Hematopoietic multipotent progenitor cell treated with erythropoietin and hydrocortisone succinate and interleukin-3 and kit ligand, for 15 days (in vitro differentiated cells): ENCODE measurements around the gene ZGLP1.
"Not testable (repeated sequence)": the region's sequence is repeated elsewhere in the genome, so short reads cannot be mapped to it uniquely, and the experiment has no call there.

ENCODE experiments used
- DNase-seq: peaks from one replicate; pipeline ENCODE4 v3.0.0-alpha.2; 2015; ENCODE audit warnings: low spot score

ZGLP1 gene

GRCh38 chr19:10293637-10294367 is 15.8 kb downstream of the ZGLP1 start:
- no peak for DNase-seq

GRCh38 chr19:10292789-10293636 is 16.6 kb downstream of the ZGLP1 start:
- peak; percentile 60 for DNase-seq

- peak; percentile 91 for DNase-seq
These were observed 17.3 kb downstream of the ZGLP1 start for GRCh38 chr19:10292206-10292788.

GRCh38 chr19:10291554-10292205 is 17.9 kb downstream of the ZGLP1 start:
- no peak for DNase-seq

- DNase-seq: peak; percentile 84
These were observed 18.6 kb downstream of the ZGLP1 start for GRCh38 chr19:10290876-10291553.

- peak; percentile 36 for DNase-seq
These were observed 19.2 kb downstream of the ZGLP1 start for GRCh38 chr19:10290357-10290875.

- peak; percentile 50 for DNase-seq
These were observed 19.7 kb downstream of the ZGLP1 start, which contains the start of gene ICAM5 for GRCh38 chr19:10289836-10290356. TSS of gene ICAM5 (plus strand) at chr19:10289952. CDS start at chr19:10290044, 92 bp downstream.

GRCh38 chr19:10289167-10289835 is 20.3 kb downstream of the ZGLP1 start:
- peak; percentile 78 for DNase-seq

GRCh38 chr19:10288662-10289166 is 20.9 kb downstream of the ZGLP1 start:
- peak; percentile 88 for DNase-seq

- peak; percentile 89 for DNase-seq
These were observed 22.5 kb downstream of the ZGLP1 start, which contains the start of gene ICAM4 for GRCh38 chr19:10286803-10287737. TSS of gene ICAM4 (plus strand) at chr19:10286955. CDS start at chr19:10287013, 58 bp downstream.

- no peak for DNase-seq
These were observed 24.2 kb downstream of the ZGLP1 start for GRCh38 chr19:10285393-10285792.

GRCh38 chr19:10284960-10285278 is 24.7 kb downstream of the ZGLP1 start:
- no peak for DNase-seq

- DNase-seq: no peak
These were observed 25.3 kb downstream of the ZGLP1 start for GRCh38 chr19:10284065-10284959.

- peak; percentile 33 for DNase-seq
These were observed 26.1 kb downstream of the ZGLP1 start for GRCh38 chr19:10283301-10284064.

- not testable (repeated sequence) for DNase-seq
These were observed 27.6 kb downstream of the ZGLP1 start for GRCh38 chr19:10282043-10282442.

- DNase-seq: no peak
These were observed 29.7 kb downstream of the ZGLP1 start for GRCh38 chr19:10279737-10280442.

GRCh38 chr19:10278935-10279334 is 30.7 kb downstream of the ZGLP1 start:
- no peak for DNase-seq
